Hepatocyte (in vitro differentiated cells): Measurements from ENCODE around the gene RNF25.

Source experiments
- CTCF ChIP-seq: fragments of 200-600 bp; sonication (generic); IDR thresholded peaks from 2 replicates; pipeline ENCODE4 v1.5.1; 2016; ENCODE audit warnings: antibody characterized with exemption, mild to moderate bottlenecking; ENCODE audit not compliant: poor library complexity
- EZH2 ChIP-seq: fragments of 200-600 bp; sonication (generic); IDR thresholded peaks from 2 replicates; pipeline ENCODE4 v1.6.1; 2016; ENCODE audit warnings: antibody characterized with exemption, mild to moderate bottlenecking, borderline replicate concordance

- peak; percentile 95 for TF ChIP-seq CTCF
- no peak for TF ChIP-seq EZH2
Measured at GRCh38 chr2:218710687-218711549, 39.1 kb upstream of the RNF25 start, which contains the start of gene TTLL4.
